ENCODE results near the gene PPT2. TPM values are rescaled to one million over a fixed set of nuclear protein-coding genes. Genes with fewer than 3 reads are reported as not detected.
A peak's percentile ranks its signal among the peaks of the same experiment; 100 is the strongest.

The PPT2 gene
- polyA plus RNA-seq, 1 donor from 2014 or later = 330 TPM

DNA sequence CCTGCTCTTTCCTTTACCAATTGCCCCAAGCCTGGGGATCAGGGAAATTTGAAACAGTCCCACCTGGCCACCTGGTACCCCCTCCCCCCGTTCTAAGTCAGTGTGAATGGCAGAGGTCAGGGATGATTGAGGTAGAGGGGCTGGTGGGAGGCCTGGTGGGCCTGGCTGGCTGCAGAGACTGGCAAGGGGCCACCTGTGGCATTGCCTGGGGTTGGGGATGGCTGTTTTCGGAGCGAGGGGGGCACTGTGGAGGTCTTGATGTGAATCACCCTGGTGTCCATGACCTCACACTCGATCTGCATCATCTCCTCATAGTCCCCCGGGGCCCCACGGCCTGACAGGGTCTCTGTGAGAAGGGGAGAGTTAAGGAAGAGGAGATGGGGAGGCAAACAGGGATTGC lies 38.3 kb upstream of the PPT2 start:
- Histone ChIP-seq H3K4me2 (ENCODE audit: low read length) (no peak overlapping the region), H3K4me3 (ENCODE audit: low read length) (no peak overlapping the region), H3K9me2 (ENCODE audit: insufficient read depth, low read length) (no peaks in the 10 kb centered on the region), H3K79me2 (replicated peaks; ENCODE audit: insufficient read depth, low read length) (no peaks in the 10 kb centered on the region), H3K27me3 (ENCODE audit: insufficient read depth, low read depth, low read length) (no peaks in the 10 kb centered on the region), H3K36me3 (ENCODE audit: insufficient read depth, low read length) (no peaks in the 10 kb centered on the region), H2AFZ (ENCODE audit: low read depth, low read length) (no peak overlapping the region), H3F3A (ENCODE audit: insufficient read depth, low read length, poor library complexity, severe bottlenecking) (no peaks in the 10 kb centered on the region), H3K9ac (ENCODE audit: low read length) (no peak overlapping the region), H3K9me3 (ENCODE audit: low read length) (no peaks in the 10 kb centered on the region), H3K27ac (ENCODE audit: low read length) (no peak overlapping the region), H4K20me1 (ENCODE audit: insufficient read depth) (no peaks in the 10 kb centered on the region)
- TF ChIP-seq EZH2 (IDR thresholded peaks at IDR 0.05; ENCODE audit: borderline replicate concordance, insufficient read depth, low read length, poor library complexity, severe bottlenecking) = no peak
- no peak for TF ChIP-seq SMC3 (conservative IDR thresholded peaks at IDR 0.05; ENCODE audit: poor library complexity)
- TF ChIP-seq MXI1 (conservative IDR thresholded peaks at IDR 0.05; ENCODE audit: poor library complexity, severe bottlenecking) = no peak
- no peak for TF ChIP-seq POLR2AphosphoS5 (IDR thresholded peaks at IDR 0.05)
- TF ChIP-seq RAD21 (conservative IDR thresholded peaks at IDR 0.05) = no peak
- TF ChIP-seq, protein P1, sequence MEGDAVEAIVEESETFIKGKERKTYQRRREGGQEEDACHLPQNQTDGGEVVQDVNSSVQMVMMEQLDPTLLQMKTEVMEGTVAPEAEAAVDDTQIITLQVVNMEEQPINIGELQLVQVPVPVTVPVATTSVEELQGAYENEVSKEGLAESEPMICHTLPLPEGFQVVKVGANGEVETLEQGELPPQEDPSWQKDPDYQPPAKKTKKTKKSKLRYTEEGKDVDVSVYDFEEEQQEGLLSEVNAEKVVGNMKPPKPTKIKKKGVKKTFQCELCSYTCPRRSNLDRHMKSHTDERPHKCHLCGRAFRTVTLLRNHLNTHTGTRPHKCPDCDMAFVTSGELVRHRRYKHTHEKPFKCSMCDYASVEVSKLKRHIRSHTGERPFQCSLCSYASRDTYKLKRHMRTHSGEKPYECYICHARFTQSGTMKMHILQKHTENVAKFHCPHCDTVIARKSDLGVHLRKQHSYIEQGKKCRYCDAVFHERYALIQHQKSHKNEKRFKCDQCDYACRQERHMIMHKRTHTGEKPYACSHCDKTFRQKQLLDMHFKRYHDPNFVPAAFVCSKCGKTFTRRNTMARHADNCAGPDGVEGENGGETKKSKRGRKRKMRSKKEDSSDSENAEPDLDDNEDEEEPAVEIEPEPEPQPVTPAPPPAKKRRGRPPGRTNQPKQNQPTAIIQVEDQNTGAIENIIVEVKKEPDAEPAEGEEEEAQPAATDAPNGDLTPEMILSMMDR (IDR thresholded peaks at IDR 0.05; ENCODE audit: poor library complexity, severe bottlenecking) = no peak
- no peak for TF ChIP-seq TAF1 (IDR thresholded peaks at IDR 0.05; ENCODE audit: low read depth)
- no peak for TF ChIP-seq EP300 (conservative IDR thresholded peaks at IDR 0.05; ENCODE audit: poor library complexity, severe bottlenecking)
- TF ChIP-seq, protein P2, sequence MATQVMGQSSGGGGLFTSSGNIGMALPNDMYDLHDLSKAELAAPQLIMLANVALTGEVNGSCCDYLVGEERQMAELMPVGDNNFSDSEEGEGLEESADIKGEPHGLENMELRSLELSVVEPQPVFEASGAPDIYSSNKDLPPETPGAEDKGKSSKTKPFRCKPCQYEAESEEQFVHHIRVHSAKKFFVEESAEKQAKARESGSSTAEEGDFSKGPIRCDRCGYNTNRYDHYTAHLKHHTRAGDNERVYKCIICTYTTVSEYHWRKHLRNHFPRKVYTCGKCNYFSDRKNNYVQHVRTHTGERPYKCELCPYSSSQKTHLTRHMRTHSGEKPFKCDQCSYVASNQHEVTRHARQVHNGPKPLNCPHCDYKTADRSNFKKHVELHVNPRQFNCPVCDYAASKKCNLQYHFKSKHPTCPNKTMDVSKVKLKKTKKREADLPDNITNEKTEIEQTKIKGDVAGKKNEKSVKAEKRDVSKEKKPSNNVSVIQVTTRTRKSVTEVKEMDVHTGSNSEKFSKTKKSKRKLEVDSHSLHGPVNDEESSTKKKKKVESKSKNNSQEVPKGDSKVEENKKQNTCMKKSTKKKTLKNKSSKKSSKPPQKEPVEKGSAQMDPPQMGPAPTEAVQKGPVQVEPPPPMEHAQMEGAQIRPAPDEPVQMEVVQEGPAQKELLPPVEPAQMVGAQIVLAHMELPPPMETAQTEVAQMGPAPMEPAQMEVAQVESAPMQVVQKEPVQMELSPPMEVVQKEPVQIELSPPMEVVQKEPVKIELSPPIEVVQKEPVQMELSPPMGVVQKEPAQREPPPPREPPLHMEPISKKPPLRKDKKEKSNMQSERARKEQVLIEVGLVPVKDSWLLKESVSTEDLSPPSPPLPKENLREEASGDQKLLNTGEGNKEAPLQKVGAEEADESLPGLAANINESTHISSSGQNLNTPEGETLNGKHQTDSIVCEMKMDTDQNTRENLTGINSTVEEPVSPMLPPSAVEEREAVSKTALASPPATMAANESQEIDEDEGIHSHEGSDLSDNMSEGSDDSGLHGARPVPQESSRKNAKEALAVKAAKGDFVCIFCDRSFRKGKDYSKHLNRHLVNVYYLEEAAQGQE (IDR thresholded peaks at IDR 0.05; ENCODE audit: borderline replicate concordance) = no peak

DNA sequence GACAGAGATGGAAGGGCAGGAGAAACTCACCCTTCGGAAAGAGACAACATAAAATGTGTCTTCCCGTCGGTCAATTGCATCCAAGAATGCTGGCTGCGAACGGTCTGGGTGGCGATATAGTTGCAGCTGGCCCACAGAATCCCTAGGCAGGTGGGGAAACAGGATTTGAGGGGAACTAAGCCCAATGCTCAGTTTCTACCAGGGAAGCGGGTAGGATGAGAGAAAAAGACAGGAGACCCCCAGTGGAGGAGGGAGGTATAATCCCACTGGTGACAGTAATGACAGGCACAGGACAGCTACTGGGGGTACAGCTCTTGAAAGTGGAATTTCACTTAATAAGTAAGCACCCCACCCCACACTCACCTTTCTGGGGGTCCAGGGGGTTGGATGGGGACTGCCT lies 37.3 kb upstream of the PPT2 start:
- no peaks in the 10 kb centered on the region for H4K20me1 ChIP-seq (ENCODE audit: insufficient read depth)
- H3K4me3 ChIP-seq (ENCODE audit: low read length) = no peak overlapping the region
- H3K36me3 ChIP-seq (ENCODE audit: insufficient read depth, low read length) = no peaks in the 10 kb centered on the region
- no peak overlapping the region for H3K4me2 ChIP-seq (ENCODE audit: low read length)
- H3F3A ChIP-seq (ENCODE audit: insufficient read depth, low read length, poor library complexity, severe bottlenecking) = no peaks in the 10 kb centered on the region
- no peak overlapping the region for H3K27ac ChIP-seq (ENCODE audit: low read length)
- H3K9me2 ChIP-seq (ENCODE audit: insufficient read depth, low read length) = no peaks in the 10 kb centered on the region
- no peak for TF ChIP-seq EZH2 (IDR thresholded peaks at IDR 0.05; ENCODE audit: borderline replicate concordance, insufficient read depth, low read length, poor library complexity, severe bottlenecking)
- TF ChIP-seq POLR2AphosphoS5 (IDR thresholded peaks at IDR 0.05) = no peak
- TF ChIP-seq EP300 (conservative IDR thresholded peaks at IDR 0.05; ENCODE audit: poor library complexity, severe bottlenecking) = no peak
- TF ChIP-seq, protein P2 (IDR thresholded peaks at IDR 0.05; ENCODE audit: borderline replicate concordance) = no peak
- TF ChIP-seq, protein P1 (IDR thresholded peaks at IDR 0.05; ENCODE audit: poor library complexity, severe bottlenecking) = peak; percentile 61
- TF ChIP-seq MXI1 (conservative IDR thresholded peaks at IDR 0.05; ENCODE audit: poor library complexity, severe bottlenecking) = no peak
- TF ChIP-seq SMC3 (conservative IDR thresholded peaks at IDR 0.05; ENCODE audit: poor library complexity) = peak; percentile 50
- no peak for TF ChIP-seq TAF1 (IDR thresholded peaks at IDR 0.05; ENCODE audit: low read depth)
- peak; percentile 16 for TF ChIP-seq RAD21 (conservative IDR thresholded peaks at IDR 0.05)
- H3K9ac ChIP-seq (ENCODE audit: low read length) = no peak overlapping the region
- no peaks in the 10 kb centered on the region for H3K9me3 ChIP-seq (ENCODE audit: low read length)
- H3K27me3 ChIP-seq (ENCODE audit: insufficient read depth, low read depth, low read length) = no peaks in the 10 kb centered on the region
- no peak overlapping the region for H2AFZ ChIP-seq (ENCODE audit: low read depth, low read length)
- H3K79me2 ChIP-seq (replicated peaks; ENCODE audit: insufficient read depth, low read length) = no peaks in the 10 kb centered on the region

Data from neural cell (in vitro differentiated cells).